Gastroesophageal sphincter (tissue), 4 donors: ENCODE data around the gene CDC45. TPM values are rescaled to one million over a fixed set of nuclear protein-coding genes. Genes with fewer than 3 reads are reported as not detected.

Source experiments
- ATAC-seq: fragments of 150-250 bp; one replicate; pipeline ENCODE4 v1.9.1; 2016; ENCODE audit warnings: mild to moderate bottlenecking, moderate library complexity
- H3K27ac ChIP-seq, 4 donors: fragments of 200-600 bp; sonication (generic) in 3 of 4; 1 replicate in 3 of 4; 2 replicates in 1 of 4; pipeline ENCODE4 v1.5.1; 2016 to 2019
- H3K27me3 ChIP-seq: fragments of 200-600 bp; sonication (generic); one replicate; pipeline ENCODE4 v1.5.1; 2019
- H3K36me3 ChIP-seq, 2 donors: fragments of 200-600 bp; sonication (generic); one replicate each; pipeline ENCODE4 v1.5.1; 2019; ENCODE audit warnings: control low read depth in 1 of 2
- H3K4me1 ChIP-seq, 3 donors: fragments of 200-600 bp; sonication (generic); 1 replicate in 2 of 3; 2 replicates in 1 of 3; pipeline ENCODE4 v1.5.1; 2016 to 2019; ENCODE audit warnings: control low read depth in 2 of 3
- H3K4me3 ChIP-seq, 2 donors: fragments of 200-600 bp; sonication (generic); one replicate each; pipeline ENCODE4 v1.5.1; 2019; ENCODE audit warnings: mild to moderate bottlenecking in 1 of 2, moderate library complexity in 1 of 2
- H3K9me3 ChIP-seq, 3 donors: fragments of 200-600 bp; sonication (generic); one replicate each; pipeline ENCODE4 v1.5.1; 2017 to 2019; ENCODE audit warnings: control low read depth in 2 of 3
- CTCF ChIP-seq, 4 experiments: fragments of 200-600 bp in 2 of 4; fragments of 450-650 bp in 2 of 4; sonication (generic) in 1 of 4; IDR thresholded peaks; one replicate each; pipeline ENCODE4 v1.5.1; 2017 to 2019; ENCODE audit warnings: antibody characterized with exemption in 4 of 4, mild to moderate bottlenecking in 2 of 4, moderate library complexity in 2 of 4
- EP300 ChIP-seq: sonication (generic); formaldehyde crosslinking; IDR thresholded peaks from one replicate; pipeline ENCODE4 v1.6.1; 2017; ENCODE audit warnings: antibody characterized with exemption, mild to moderate bottlenecking
- POLR2A ChIP-seq, 2 donors: fragments of 450-650 bp; IDR thresholded peaks; one replicate each; pipeline ENCODE4 v1.6.1; 2017; ENCODE audit warnings: antibody characterized with exemption in 2 of 2, mild to moderate bottlenecking in 2 of 2, moderate library complexity in 1 of 2
- POLR2AphosphoS5 ChIP-seq: sonication (generic); formaldehyde crosslinking; IDR thresholded peaks from one replicate; pipeline ENCODE4 v1.6.1; 2017; ENCODE audit warnings: antibody characterized with exemption
- WGBS, 2 donors: methylation state at CpG; one replicate each; pipeline ENCODE4 v1.1.5; 2018; ENCODE audit warnings: low coverage in 1 of 2; 5-methylcytosine and 5-hydroxymethylcytosine counted together
- total RNA-seq, 4 donors: library from RNA; depleted of rRNA; stranded (reverse); fragments of >200 nt; gene quantifications; one replicate each; pipeline ENCODE4 v1.1.0, GENCODE V29; 2016

The CDC45 gene
- total RNA-seq, 4 donors from 2014 or later: 2.1 TPM; not detected in 3

- Histone ChIP-seq H3K27me3 (peaks cover 8% of the 10 kb centered on the region), H3K36me3 (no peaks in the 10 kb centered on the region), H3K4me3 (no peak overlapping the region), H3K9me3 (no peaks in the 10 kb centered on the region), H3K27ac (no peak overlapping the region), H3K4me1 (peaks cover 0 to 9% (median 0%) of the 10 kb centered on the region in 3 donors)
- TF ChIP-seq CTCF (IDR thresholded peaks at IDR 0.05) (no peak), POLR2AphosphoS5 (no peak), EP300 (no peak), POLR2A (IDR thresholded peaks at IDR 0.05) (no peak)
- no peak for ATAC-seq
- 70 to 80% methylated on average over 5 to 7 of the region's 7 CpGs for WGBS, 2 donors
These were observed 9.4 kb downstream of the CDC45 start for GRCh38 chr22:19488884-19489843.

DNA sequence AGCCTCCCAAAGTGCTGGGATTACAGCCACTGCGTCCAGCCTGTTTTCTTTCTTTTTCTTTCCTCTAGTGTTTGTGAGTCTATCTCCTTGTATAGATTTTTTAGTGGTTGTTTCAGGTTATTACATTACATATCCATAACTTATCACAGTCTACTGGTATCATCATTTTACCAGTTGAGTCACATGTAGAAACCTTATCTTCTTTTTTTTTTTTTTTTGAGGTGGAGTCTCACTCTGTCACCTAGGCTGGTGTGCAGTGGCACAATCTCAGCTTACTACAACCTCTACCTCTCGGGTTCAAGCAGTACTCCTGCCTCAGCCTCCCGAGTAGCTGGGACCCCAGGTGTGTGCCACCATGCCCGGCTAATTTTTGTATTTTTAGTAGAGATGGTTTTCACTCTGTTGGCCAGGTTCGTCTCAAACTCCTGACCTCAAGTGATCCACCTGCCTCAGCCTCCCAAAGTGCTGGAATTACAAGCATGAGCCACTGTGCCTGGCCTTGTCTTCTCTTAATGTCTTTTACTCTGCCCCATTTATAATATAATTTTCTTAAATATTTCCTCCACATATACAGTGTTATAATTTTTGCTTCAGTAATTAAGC, 11.0 kb downstream of the CDC45 start:
- H3K27me3 ChIP-seq: peaks cover 9% of the 10 kb centered on the region
- ATAC-seq: no peak
- no peak overlapping the region for H3K27ac ChIP-seq
- 80 to 92% methylated on average over 2 to 5 of the region's 5 CpGs for WGBS, 2 donors
- no peak for TF ChIP-seq CTCF (IDR thresholded peaks at IDR 0.05)
- TF ChIP-seq EP300: no peak
- TF ChIP-seq POLR2AphosphoS5: no peak
- no peak for TF ChIP-seq POLR2A (IDR thresholded peaks at IDR 0.05)
- no peak overlapping the region for H3K4me3 ChIP-seq
- H3K9me3 ChIP-seq: no peaks in the 10 kb centered on the region
- H3K4me1 ChIP-seq: peaks cover 0 to 9% (median 0%) of the 10 kb centered on the region in 3 donors
- H3K36me3 ChIP-seq: no peaks in the 10 kb centered on the region

DNA sequence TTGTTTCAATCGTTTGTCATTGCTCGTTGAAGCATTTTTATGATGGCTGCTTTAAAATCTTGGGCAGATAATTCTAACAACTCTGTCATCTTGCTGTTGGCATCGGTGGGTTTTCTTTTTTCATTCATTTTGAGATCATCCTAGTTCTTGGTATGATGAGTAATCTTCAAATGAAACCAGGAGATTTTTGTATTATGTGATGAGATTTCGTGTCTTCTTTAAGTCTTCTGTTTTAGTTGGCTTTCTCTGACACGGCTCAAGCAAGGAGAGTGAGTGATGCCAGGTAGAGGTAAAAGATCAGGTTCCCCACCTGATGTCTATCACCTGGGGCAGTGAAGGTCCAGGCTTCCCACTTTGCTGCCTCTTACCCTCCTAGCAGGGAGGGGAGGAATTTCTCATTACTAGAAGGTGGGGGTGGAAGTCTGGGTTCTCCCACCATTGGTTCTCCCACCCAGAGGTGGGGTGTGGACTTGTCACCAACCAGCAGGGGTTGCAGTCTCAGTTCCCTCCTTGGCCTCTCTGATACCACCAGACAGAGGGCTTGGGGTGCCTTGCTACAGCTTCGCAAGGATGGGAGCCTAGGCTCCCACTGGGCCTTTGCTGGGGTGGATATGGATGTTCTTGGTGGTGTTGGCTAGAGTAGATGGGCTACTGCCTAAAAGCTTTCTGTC, 12.9 kb downstream of the CDC45 start:
- TF ChIP-seq POLR2AphosphoS5 (no peak), CTCF (IDR thresholded peaks at IDR 0.05) (no peak), EP300 (no peak), POLR2A (IDR thresholded peaks at IDR 0.05) (no peak)
- Histone ChIP-seq H3K4me3 (no peak overlapping the region), H3K4me1 (peaks cover 0 to 9% (median 0%) of the 10 kb centered on the region in 3 donors), H3K36me3 (no peaks in the 10 kb centered on the region), H3K27ac (no peak overlapping the region), H3K9me3 (no peaks in the 10 kb centered on the region), H3K27me3 (peaks cover 9% of the 10 kb centered on the region)
- no peak for ATAC-seq
- 77 to 88% methylated on average over 4 to 5 of the region's 6 CpGs for WGBS, 2 donors

GRCh38 chr22:19494001-19494560, 14.4 kb downstream of the CDC45 start:
- H3K36me3 ChIP-seq: no peaks in the 10 kb centered on the region
- no peaks in the 10 kb centered on the region for H3K9me3 ChIP-seq
- TF ChIP-seq POLR2AphosphoS5 (no peak), CTCF (IDR thresholded peaks at IDR 0.05) (no peak), EP300 (no peak), POLR2A (IDR thresholded peaks at IDR 0.05) (no peak)
- H3K4me1 ChIP-seq: peaks cover 0 to 5% (median 0%) of the 10 kb centered on the region in 3 donors
- H3K27ac ChIP-seq: no peak overlapping the region
- no peak overlapping the region for H3K4me3 ChIP-seq
- ATAC-seq: no peak
- 89 to 100% methylated on average over 1 to 6 of the region's 8 CpGs for WGBS, 2 donors
- peaks cover 9% of the 10 kb centered on the region for H3K27me3 ChIP-seq
